ENCODE results near the gene RXFP4. TPM values are rescaled to one million over a fixed set of nuclear protein-coding genes. Genes with fewer than 3 reads are reported as not detected.
A peak's percentile ranks its signal among the peaks of the same experiment; 100 is the strongest.

The RXFP4 gene
- total RNA-seq, 2 donors from 2014 or later: not detected

DNA sequence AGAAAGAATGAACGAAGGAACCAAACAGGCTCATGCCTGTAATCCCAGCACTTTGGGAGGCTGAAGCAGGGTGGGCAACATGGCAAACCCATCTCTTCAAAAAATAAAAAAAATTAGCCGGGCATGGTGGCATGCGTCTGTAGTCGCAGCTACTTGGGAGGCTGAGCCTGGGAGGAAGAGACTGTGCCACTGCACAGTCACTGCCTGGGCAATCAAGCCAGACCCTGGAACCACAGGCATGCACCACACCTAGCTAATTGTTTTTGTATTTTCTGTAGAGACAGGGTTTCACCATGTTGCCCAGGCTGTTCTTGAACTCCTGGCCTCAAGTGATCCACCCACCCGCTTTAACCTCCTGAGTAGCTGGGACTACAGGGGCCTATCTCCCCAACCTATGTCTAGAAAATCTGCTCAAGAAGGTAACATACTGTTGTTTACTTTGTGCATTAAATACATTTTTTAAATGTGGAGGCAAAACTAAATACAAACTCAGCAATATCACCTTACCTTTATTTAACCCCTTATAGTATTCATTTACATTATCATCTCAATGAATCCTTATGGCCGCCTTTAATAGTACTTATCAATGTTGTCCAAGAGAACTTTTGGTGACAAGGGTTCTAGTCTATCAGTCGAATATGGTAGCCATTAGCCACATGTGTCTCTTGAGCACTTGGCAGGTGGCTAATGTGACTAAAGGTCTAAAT, 10.0 kb upstream of the RXFP4 start:
- ATAC-seq (ENCODE audit: insufficient number of reproducible peaks, low FRiP score, low read depth) (no peak), DNase-seq (ENCODE audit: low spot score) (no peak)
- TF ChIP-seq, protein P1, sequence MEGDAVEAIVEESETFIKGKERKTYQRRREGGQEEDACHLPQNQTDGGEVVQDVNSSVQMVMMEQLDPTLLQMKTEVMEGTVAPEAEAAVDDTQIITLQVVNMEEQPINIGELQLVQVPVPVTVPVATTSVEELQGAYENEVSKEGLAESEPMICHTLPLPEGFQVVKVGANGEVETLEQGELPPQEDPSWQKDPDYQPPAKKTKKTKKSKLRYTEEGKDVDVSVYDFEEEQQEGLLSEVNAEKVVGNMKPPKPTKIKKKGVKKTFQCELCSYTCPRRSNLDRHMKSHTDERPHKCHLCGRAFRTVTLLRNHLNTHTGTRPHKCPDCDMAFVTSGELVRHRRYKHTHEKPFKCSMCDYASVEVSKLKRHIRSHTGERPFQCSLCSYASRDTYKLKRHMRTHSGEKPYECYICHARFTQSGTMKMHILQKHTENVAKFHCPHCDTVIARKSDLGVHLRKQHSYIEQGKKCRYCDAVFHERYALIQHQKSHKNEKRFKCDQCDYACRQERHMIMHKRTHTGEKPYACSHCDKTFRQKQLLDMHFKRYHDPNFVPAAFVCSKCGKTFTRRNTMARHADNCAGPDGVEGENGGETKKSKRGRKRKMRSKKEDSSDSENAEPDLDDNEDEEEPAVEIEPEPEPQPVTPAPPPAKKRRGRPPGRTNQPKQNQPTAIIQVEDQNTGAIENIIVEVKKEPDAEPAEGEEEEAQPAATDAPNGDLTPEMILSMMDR (IDR thresholded peaks at IDR 0.05): no peak
- Histone ChIP-seq H3K9me3 (no peaks in the 10 kb centered on the region), H3K36me3 (peaks cover 52% of the 10 kb centered on the region), H3K27ac (peak overlapping the region in 1 of 2 donors; percentile 42), H3K4me3 (peak overlapping the region; percentile 38), H3K27me3 (replicated peaks; ENCODE audit: insufficient read depth) (no peaks in the 10 kb centered on the region), H3K4me1 (ENCODE audit: control insufficient read depth in 1 of 2, low read depth in 2 of 2) (peaks cover 37 to 45% of the 10 kb centered on the region in 2 donors)

DNA sequence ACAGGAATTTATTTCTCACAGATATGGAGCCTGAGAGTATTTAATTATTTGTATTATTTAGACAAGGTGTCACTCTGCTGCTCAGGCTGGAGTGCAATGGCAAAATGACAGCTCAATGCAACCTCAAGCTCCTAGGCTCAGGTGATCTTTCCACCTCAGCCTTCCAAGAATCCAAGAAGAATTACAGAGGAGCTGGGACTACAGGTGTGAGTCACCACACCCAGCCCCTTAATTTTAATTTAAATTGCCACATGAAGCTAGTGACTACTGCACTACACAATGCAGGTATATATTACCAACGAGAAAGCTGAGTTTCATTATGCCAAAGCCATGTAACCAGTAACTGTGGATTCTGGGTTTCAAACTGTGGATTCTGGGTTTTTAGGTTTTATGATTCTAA, 9.4 kb upstream of the RXFP4 start:
- ATAC-seq (ENCODE audit: insufficient number of reproducible peaks, low FRiP score, low read depth): no peak
- Histone ChIP-seq H3K27me3 (replicated peaks; ENCODE audit: insufficient read depth) (no peaks in the 10 kb centered on the region), H3K9me3 (no peaks in the 10 kb centered on the region), H3K27ac (peak overlapping the region; percentile 23 to 42), H3K4me3 (peak overlapping the region; percentile 38), H3K4me1 (ENCODE audit: control insufficient read depth in 1 of 2, low read depth in 2 of 2) (peaks cover 37 to 45% of the 10 kb centered on the region in 2 donors), H3K36me3 (peaks cover 46% of the 10 kb centered on the region)
- TF ChIP-seq, protein P1 (IDR thresholded peaks at IDR 0.05): no peak
- no peak for DNase-seq (ENCODE audit: low spot score)

GRCh38 chr1:155932487-155932886, 9.0 kb upstream of the RXFP4 start:
- no peaks in the 10 kb centered on the region for H3K9me3 ChIP-seq
- H3K27me3 ChIP-seq (replicated peaks; ENCODE audit: insufficient read depth): no peaks in the 10 kb centered on the region
- ATAC-seq (ENCODE audit: insufficient number of reproducible peaks, low FRiP score, low read depth): no peak
- TF ChIP-seq, protein P1 (IDR thresholded peaks at IDR 0.05): no peak
- no peak for DNase-seq (ENCODE audit: low spot score)
- peaks cover 37 to 45% of the 10 kb centered on the region in 2 donors for H3K4me1 ChIP-seq (ENCODE audit: control insufficient read depth in 1 of 2, low read depth in 2 of 2)
- peak overlapping the region; percentile 2 for H3K4me3 ChIP-seq
- peaks cover 42% of the 10 kb centered on the region for H3K36me3 ChIP-seq
- peak overlapping the region; percentile 23 to 42 for H3K27ac ChIP-seq

- Histone ChIP-seq H3K9me3 (no peaks in the 10 kb centered on the region), H3K36me3 (peaks cover 32% of the 10 kb centered on the region), H3K27ac (peak overlapping the region; percentile 82 to 88), H3K4me3 (peak overlapping the region; percentile 91), H3K4me1 (ENCODE audit: control insufficient read depth in 1 of 2, low read depth in 2 of 2) (peaks cover 37 to 52% of the 10 kb centered on the region in 2 donors), H3K27me3 (replicated peaks; ENCODE audit: insufficient read depth) (no peaks in the 10 kb centered on the region)
- ATAC-seq (ENCODE audit: insufficient number of reproducible peaks, low FRiP score, low read depth) (no peak), DNase-seq (ENCODE audit: low spot score) (no peak)
- TF ChIP-seq, protein P1 (IDR thresholded peaks at IDR 0.05): no peak
These were observed 7.8 kb upstream of the RXFP4 start for GRCh38 chr1:155933591-155934096.

DNA sequence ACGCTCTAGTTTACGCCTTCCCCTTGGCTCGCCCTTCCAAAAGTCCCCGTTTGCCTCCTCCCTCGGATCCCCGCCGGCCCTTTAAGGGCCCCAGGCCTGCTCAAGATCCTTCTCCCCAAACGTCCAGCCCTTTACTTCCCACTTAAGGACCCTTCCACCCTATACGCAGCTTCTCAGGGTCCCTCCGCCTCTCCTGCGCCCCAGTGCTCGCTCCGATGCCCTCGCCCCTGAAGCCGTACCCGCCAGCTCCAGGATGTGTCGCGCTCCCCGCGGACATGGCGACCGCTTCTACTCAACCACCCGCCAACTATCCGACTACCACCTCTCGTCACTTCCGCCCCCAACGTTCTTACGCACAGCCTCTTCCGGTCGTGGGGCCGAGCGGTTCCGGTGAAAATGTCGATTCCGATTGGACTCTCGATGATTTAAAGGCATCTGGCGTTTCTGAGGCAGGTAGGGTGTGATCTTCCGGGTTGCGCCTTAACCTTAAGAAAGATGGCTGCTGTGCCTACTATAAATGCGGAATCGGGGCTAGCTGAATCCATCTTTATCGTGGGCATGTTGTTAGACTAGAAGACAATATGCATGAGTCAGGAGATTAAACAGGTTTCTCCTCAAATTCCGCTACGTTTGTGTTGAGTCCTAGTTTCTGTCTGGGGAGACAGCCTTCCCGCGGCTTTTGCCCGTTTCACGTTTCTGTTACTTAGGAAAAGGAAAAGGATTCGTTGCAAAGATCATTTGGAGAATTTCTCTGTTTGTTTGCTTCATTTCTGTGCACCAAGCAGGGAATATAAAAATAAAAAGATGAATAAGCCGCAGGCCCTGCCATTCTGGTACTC, 7.1 kb upstream of the RXFP4 start, which contains the start of gene KHDC4:
Gene KHDC4 (minus strand): TSS at position 317 of the 839 bp plus-strand sequence. CDS start 40 bp downstream, at position 277.
- H3K27me3 ChIP-seq (replicated peaks; ENCODE audit: insufficient read depth): no peaks in the 10 kb centered on the region
- TF ChIP-seq, protein P1 (IDR thresholded peaks at IDR 0.05): peak; percentile 23

More for the DNA sequence above, 7.1 kb upstream of the RXFP4 start, which contains the start of gene KHDC4:
- no peaks in the 10 kb centered on the region for H3K9me3 ChIP-seq
- H3K27ac ChIP-seq: peak within 1 kb of the TSS; percentile 82 to 88
- ATAC-seq (ENCODE audit: insufficient number of reproducible peaks, low FRiP score, low read depth) (peak; percentile 74), DNase-seq (ENCODE audit: low spot score) (peak; percentile 86)
- peaks cover 37 to 58% of the 10 kb centered on the region in 2 donors for H3K4me1 ChIP-seq (ENCODE audit: control insufficient read depth in 1 of 2, low read depth in 2 of 2)
- H3K36me3 ChIP-seq: peaks cover 27% of the 10 kb centered on the region
- peak within 1 kb of the TSS; percentile 91 for H3K4me3 ChIP-seq

Data from thoracic aorta (tissue), 2 donors.